HEK293 (cell line): Measurements from ENCODE around the gene FBXO33.

Source experiments
- CTCF ChIA-PET: fragments of 350-600 bp; formaldehyde crosslinking; extraction: SDS; loops from one replicate; lab custom pipeline; 2021; ENCODE audit warnings: antibody characterized with exemption; lab: Yijun Ruan, JAX
- POLR2A ChIA-PET: fragments of 300-600 bp; formaldehyde crosslinking; extraction: SDS; loops from one replicate; lab custom pipeline; 2020; ENCODE audit warnings: antibody characterized with exemption, inconsistent platforms; lab: Yijun Ruan, JAX
- H3K27ac ChIP-seq: fragments of 200-500 bp; sonication (Bioruptor generic); 2 replicates; pipeline ENCODE4 v1.5.1; 2014; ENCODE audit warnings: low read depth, low read length, control low read depth, inconsistent platforms; ENCODE audit errors: extremely low read depth
- H3K36me3 ChIP-seq, 2 experiments: fragments of 200-500 bp in 1 of 2; sonication (Bioruptor generic) in 1 of 2; 1 replicate in 1 of 2; 2 replicates in 1 of 2; pipeline ENCODE4 v1.5.1; 2014 to 2017; ENCODE audit warnings: inconsistent platforms in 2 of 2, low read length in 2 of 2; ENCODE audit not compliant: control insufficient read depth in 2 of 2, insufficient read depth in 1 of 2
- H3K4me1 ChIP-seq: fragments of 200-500 bp; sonication (Bioruptor generic); 2 replicates; pipeline ENCODE4 v1.5.1; 2014; ENCODE audit warnings: mild to moderate bottlenecking, low read length, inconsistent platforms; ENCODE audit not compliant: control insufficient read depth, insufficient read depth
- H3K4me3 ChIP-seq: 2 replicates; pipeline ENCODE4 v1.5.1; 2011; ENCODE audit warnings: low read depth, mild to moderate bottlenecking, control low read depth, low read length, moderate library complexity
- H3K9me3 ChIP-seq: fragments of 200-500 bp; sonication (Bioruptor generic); 2 replicates; pipeline ENCODE4 v1.5.1; 2014; ENCODE audit warnings: low read depth, low read length, inconsistent platforms; ENCODE audit not compliant: control insufficient read depth, insufficient read depth
- GLIS1 ChIP-seq: fragments of 450-650 bp; formaldehyde crosslinking; IDR thresholded peaks from 2 replicates; pipeline ENCODE4 v1.5.1; 2016; ENCODE audit warnings: missing biosample characterization, missing genetic modification characterization
- GLIS2 ChIP-seq: fragments of 450-650 bp; formaldehyde crosslinking; IDR thresholded peaks from 2 replicates; pipeline ENCODE4 v1.5.1; 2016; ENCODE audit warnings: missing biosample characterization, missing genetic modification characterization
- RBAK ChIP-seq: fragments of 450-650 bp; formaldehyde crosslinking; IDR thresholded peaks from 2 replicates; pipeline ENCODE4 v1.5.1; 2016; ENCODE audit warnings: missing biosample characterization, missing genetic modification characterization
- TCF7L2 ChIP-seq: IDR thresholded peaks from 2 replicates; pipeline ENCODE4 v1.6.1; 2011; ENCODE audit warnings: low read depth, mild to moderate bottlenecking, inconsistent platforms, low read length, moderate library complexity, borderline replicate concordance
- TSHZ1 ChIP-seq: fragments of 450-650 bp; formaldehyde crosslinking; IDR thresholded peaks from 2 replicates; pipeline ENCODE4 v1.5.1; 2016; ENCODE audit warnings: missing biosample characterization, missing genetic modification characterization, borderline replicate concordance
- ZFP37 ChIP-seq: fragments of 450-650 bp; formaldehyde crosslinking; IDR thresholded peaks from 2 replicates; pipeline ENCODE4 v1.5.1; 2016; ENCODE audit warnings: missing biosample characterization, missing genetic modification characterization
- ZNF10 ChIP-seq: fragments of 450-650 bp; formaldehyde crosslinking; IDR thresholded peaks from 2 replicates; pipeline ENCODE4 v1.5.1; 2017; ENCODE audit warnings: missing biosample characterization, missing genetic modification characterization
- ZNF112 ChIP-seq: fragments of 450-650 bp; formaldehyde crosslinking; IDR thresholded peaks from 2 replicates; pipeline ENCODE4 v1.5.0; 2017; ENCODE audit warnings: missing biosample characterization, missing genetic modification characterization
- ZNF138 ChIP-seq: fragments of 450-650 bp; formaldehyde crosslinking; IDR thresholded peaks from 2 replicates; pipeline ENCODE4 v1.5.1; 2016; ENCODE audit warnings: missing biosample characterization, missing genetic modification characterization, borderline replicate concordance
- ZNF174 ChIP-seq: fragments of 450-650 bp; formaldehyde crosslinking; IDR thresholded peaks from 2 replicates; pipeline ENCODE4 v1.5.0; 2017; ENCODE audit warnings: missing biosample characterization, mild to moderate bottlenecking, missing genetic modification characterization
- ZNF274 ChIP-seq, 2 experiments: fragments of 200-500 bp in 1 of 2; fragments of 450-650 bp in 1 of 2; sonication (Bioruptor generic) in 1 of 2; formaldehyde crosslinking in 1 of 2; IDR thresholded peaks; 2 replicates each; pipeline versions ENCODE4 v1.5.1 to v1.6.1; 2014 to 2016; ENCODE audit warnings: borderline replicate concordance in 1 of 2, inconsistent platforms in 1 of 2, low read length in 1 of 2, missing biosample characterization in 1 of 2, missing genetic modification characterization in 1 of 2
- ZNF292 ChIP-seq: fragments of 450-650 bp; formaldehyde crosslinking; IDR thresholded peaks from 2 replicates; pipeline ENCODE4 v1.5.1; 2016; ENCODE audit warnings: low read depth, missing biosample characterization, missing genetic modification characterization, borderline replicate concordance
- ZNF433 ChIP-seq: fragments of 450-650 bp; formaldehyde crosslinking; IDR thresholded peaks from 2 replicates; pipeline ENCODE4 v1.5.1; 2016; ENCODE audit warnings: missing biosample characterization, missing genetic modification characterization, low read depth
- ZNF48 ChIP-seq: fragments of 450-650 bp; formaldehyde crosslinking; IDR thresholded peaks from 2 replicates; pipeline ENCODE4 v1.5.1; 2016; ENCODE audit warnings: missing biosample characterization, missing genetic modification characterization
- ZNF501 ChIP-seq: fragments of 450-650 bp; formaldehyde crosslinking; IDR thresholded peaks from 2 replicates; pipeline ENCODE4 v1.5.1; 2016; ENCODE audit warnings: missing biosample characterization, missing genetic modification characterization
- ZNF560 ChIP-seq: fragments of 450-650 bp; formaldehyde crosslinking; IDR thresholded peaks from 2 replicates; pipeline ENCODE4 v1.5.1; 2017; ENCODE audit warnings: missing biosample characterization, missing genetic modification characterization, borderline replicate concordance
- ZNF596 ChIP-seq: fragments of 450-650 bp; IDR thresholded peaks from 2 replicates; pipeline ENCODE4 v1.5.0; 2018; ENCODE audit warnings: missing biosample characterization, mild to moderate bottlenecking, missing genetic modification characterization, moderate library complexity
- ZNF624 ChIP-seq: fragments of 450-650 bp; formaldehyde crosslinking; IDR thresholded peaks from 2 replicates; pipeline ENCODE4 v1.5.1; 2017; ENCODE audit warnings: missing biosample characterization, missing genetic modification characterization
- ZNF76 ChIP-seq: fragments of 450-650 bp; formaldehyde crosslinking; IDR thresholded peaks from 2 replicates; pipeline ENCODE4; 2016; ENCODE audit warnings: low read depth, missing biosample characterization, missing genetic modification characterization, borderline replicate concordance
- TF ChIP-seq, protein P1 (sequence below): fragments of 450-650 bp; formaldehyde crosslinking; IDR thresholded peaks from 2 replicates; pipeline ENCODE4 v1.5.1; 2016; ENCODE audit warnings: missing biosample characterization, missing genetic modification characterization
- TF ChIP-seq, protein P2 (sequence below): fragments of 450-650 bp; formaldehyde crosslinking; conservative IDR thresholded peaks from 2 replicates; pipeline ENCODE4 v1.5.1; 2016; ENCODE audit warnings: low read depth, missing biosample characterization, missing genetic modification characterization
- TF ChIP-seq, protein P3 (sequence below): fragments of 450-650 bp; formaldehyde crosslinking; IDR thresholded peaks from 2 replicates; pipeline ENCODE4 v1.5.1; 2016; ENCODE audit warnings: missing biosample characterization, missing genetic modification characterization

FBXO33 gene

DNA sequence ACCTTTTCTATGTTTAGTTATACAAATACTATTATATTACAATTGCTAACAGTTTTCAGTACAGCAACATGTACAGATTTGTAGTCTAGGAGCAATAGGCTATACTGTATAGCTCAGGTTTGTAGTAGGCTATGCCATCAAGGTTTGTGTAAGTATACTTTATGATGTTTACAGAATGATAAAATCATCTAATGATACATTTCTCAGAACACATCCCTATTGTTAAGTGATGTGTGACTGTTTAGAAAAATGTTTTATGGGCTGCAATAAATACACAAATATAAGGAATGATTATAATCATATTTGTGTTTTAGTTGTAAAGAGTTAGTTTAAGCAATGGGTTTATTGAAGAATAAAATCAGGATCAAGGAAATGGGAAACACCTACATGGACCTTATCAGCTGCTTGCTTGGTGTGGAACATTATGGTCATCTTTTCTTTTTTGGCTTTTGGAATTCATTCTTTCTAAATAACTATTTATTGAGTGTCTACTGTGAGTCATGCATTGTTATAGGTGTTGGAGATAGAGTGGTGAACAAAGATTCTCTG, 24.5 kb upstream of the FBXO33 start (continued):
- TF ChIP-seq, protein P1, sequence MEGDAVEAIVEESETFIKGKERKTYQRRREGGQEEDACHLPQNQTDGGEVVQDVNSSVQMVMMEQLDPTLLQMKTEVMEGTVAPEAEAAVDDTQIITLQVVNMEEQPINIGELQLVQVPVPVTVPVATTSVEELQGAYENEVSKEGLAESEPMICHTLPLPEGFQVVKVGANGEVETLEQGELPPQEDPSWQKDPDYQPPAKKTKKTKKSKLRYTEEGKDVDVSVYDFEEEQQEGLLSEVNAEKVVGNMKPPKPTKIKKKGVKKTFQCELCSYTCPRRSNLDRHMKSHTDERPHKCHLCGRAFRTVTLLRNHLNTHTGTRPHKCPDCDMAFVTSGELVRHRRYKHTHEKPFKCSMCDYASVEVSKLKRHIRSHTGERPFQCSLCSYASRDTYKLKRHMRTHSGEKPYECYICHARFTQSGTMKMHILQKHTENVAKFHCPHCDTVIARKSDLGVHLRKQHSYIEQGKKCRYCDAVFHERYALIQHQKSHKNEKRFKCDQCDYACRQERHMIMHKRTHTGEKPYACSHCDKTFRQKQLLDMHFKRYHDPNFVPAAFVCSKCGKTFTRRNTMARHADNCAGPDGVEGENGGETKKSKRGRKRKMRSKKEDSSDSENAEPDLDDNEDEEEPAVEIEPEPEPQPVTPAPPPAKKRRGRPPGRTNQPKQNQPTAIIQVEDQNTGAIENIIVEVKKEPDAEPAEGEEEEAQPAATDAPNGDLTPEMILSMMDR (tag by site-specific recombination): no peak
- TF ChIP-seq, protein P2, sequence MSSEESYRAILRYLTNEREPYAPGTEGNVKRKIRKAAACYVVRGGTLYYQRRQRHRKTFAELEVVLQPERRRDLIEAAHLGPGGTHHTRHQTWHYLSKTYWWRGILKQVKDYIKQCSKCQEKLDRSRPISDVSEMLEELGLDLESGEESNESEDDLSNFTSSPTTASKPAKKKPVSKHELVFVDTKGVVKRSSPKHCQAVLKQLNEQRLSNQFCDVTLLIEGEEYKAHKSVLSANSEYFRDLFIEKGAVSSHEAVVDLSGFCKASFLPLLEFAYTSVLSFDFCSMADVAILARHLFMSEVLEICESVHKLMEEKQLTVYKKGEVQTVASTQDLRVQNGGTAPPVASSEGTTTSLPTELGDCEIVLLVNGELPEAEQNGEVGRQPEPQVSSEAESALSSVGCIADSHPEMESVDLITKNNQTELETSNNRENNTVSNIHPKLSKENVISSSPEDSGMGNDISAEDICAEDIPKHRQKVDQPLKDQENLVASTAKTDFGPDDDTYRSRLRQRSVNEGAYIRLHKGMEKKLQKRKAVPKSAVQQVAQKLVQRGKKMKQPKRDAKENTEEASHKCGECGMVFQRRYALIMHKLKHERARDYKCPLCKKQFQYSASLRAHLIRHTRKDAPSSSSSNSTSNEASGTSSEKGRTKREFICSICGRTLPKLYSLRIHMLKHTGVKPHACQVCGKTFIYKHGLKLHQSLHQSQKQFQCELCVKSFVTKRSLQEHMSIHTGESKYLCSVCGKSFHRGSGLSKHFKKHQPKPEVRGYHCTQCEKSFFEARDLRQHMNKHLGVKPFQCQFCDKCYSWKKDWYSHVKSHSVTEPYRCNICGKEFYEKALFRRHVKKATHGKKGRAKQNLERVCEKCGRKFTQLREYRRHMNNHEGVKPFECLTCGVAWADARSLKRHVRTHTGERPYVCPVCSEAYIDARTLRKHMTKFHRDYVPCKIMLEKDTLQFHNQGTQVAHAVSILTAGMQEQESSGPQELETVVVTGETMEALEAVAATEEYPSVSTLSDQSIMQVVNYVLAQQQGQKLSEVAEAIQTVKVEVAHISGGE: no peak
- TF ChIP-seq, protein P3, sequence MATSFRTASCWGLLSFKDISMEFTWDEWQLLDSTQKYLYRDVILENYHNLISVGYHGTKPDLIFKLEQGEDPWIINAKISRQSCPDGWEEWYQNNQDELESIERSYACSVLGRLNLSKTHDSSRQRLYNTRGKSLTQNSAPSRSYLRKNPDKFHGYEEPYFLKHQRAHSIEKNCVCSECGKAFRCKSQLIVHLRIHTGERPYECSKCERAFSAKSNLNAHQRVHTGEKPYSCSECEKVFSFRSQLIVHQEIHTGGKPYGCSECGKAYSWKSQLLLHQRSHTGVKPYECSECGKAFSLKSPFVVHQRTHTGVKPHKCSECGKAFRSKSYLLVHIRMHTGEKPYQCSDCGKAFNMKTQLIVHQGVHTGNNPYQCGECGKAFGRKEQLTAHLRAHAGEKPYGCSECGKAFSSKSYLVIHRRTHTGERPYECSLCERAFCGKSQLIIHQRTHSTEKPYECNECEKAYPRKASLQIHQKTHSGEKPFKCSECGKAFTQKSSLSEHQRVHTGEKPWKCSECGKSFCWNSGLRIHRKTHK (tag by site-specific recombination): no peak
- TF ChIP-seq TCF7L2: no peak

DNA sequence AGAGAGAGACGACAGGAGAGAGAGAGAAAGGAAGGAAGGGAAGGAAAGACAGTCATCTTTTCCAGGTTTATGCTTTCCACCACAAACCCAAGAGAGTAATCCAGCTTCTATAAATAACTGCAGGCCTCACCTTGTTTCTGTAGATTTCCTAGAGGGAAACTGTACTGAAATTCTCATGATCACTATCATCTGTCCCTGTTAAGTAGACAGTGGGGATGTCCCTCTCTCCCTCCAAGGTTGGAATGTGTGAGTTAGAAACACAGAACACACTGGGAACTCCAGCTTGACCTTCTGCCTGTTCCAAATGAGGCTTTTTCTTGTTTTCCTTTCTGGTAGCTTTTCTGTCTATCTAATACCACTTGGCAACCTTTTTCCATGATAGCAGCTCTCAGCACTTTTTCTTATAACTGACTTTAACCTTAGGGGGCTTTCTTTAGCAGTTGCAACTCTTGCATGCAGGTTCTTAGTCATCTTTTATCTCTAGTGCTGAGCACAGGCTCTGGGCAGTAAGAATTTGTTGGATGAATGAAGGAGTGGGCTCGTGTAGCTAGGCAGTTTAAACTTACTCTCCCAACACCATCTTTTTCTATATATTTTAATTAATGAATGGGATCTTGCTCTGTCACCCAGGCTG, 22.8 kb upstream of the FBXO33 start:
- CTCF ChIA-PET: interaction anchor here (0.6 kb wide), 1 partner anchor 956 kb away, joined by 3 read pairs; no protein-coding TSS in a partner anchor
- TF ChIP-seq TSHZ1: no peak
- TF ChIP-seq ZNF274 (IDR thresholded peaks at IDR 0.05; ENCODE audit: low read length): no peak
- TF ChIP-seq ZNF274 (tag by site-specific recombination; IDR thresholded peaks at IDR 0.05; ENCODE audit: borderline replicate concordance): no peak
- no peak for TF ChIP-seq GLIS2 (tag by site-specific recombination)
- TF ChIP-seq ZNF138 (tag by site-specific recombination): no peak
- no peak for TF ChIP-seq ZNF433 (tag by site-specific recombination)
- TF ChIP-seq ZNF624 (tag by site-specific recombination): no peak
- TF ChIP-seq ZNF10 (tag by site-specific recombination): no peak
- no peak for TF ChIP-seq ZNF501 (tag by site-specific recombination)
- no peak for TF ChIP-seq ZNF48 (tag by site-specific recombination)
- TF ChIP-seq ZNF174 (tag by site-specific recombination): no peak
- TF ChIP-seq ZNF112 (tag by site-specific recombination): no peak
- no peak for TF ChIP-seq ZNF292
- no peak for TF ChIP-seq ZNF560 (tag by site-specific recombination)
- no peak for TF ChIP-seq ZNF76 (tag by site-specific recombination)
- TF ChIP-seq ZNF596 (tag by site-specific recombination): no peak
- no peak for TF ChIP-seq RBAK (tag by site-specific recombination)
- no peak for TF ChIP-seq GLIS1 (tag by site-specific recombination)
- TF ChIP-seq ZFP37 (tag by site-specific recombination): no peak
- TF ChIP-seq, all 188 proteins: peak for 0
- H3K9me3 ChIP-seq: no peaks in the 10 kb centered on the region
- H3K4me1 ChIP-seq: no peaks in the 10 kb centered on the region; the same call in 1 of the 2 replicates
- H3K4me3 ChIP-seq: no peak overlapping the region
- H3K36me3 ChIP-seq: no peaks in the 10 kb centered on the region
- POLR2A ChIA-PET: no interaction called here
- no peak overlapping the region for H3K27ac ChIP-seq
